Endothelial cell of umbilical vein (primary cell): ENCODE results near the gene EPO.

Experiments
- CTCF ChIP-seq, 2 donors: IDR thresholded peaks; 1 replicate in 1 of 2; 2 replicates in 1 of 2; pipeline ENCODE4 v1.5.1; 2011; ENCODE audit warnings: low read length in 2 of 2, mild to moderate bottlenecking in 2 of 2, moderate library complexity in 2 of 2, control low read depth in 1 of 2, inconsistent platforms in 1 of 2, low read depth in 1 of 2; ENCODE audit not compliant: insufficient read depth in 1 of 2; ENCODE audit errors: extremely low read depth in 1 of 2
- POLR2A ChIP-seq: IDR thresholded peaks from 2 replicates; pipeline ENCODE4 v1.6.1; 2012; ENCODE audit warnings: low read depth, mild to moderate bottlenecking, control low read depth, low read length

GRCh38 chr7:100673942-100674410 is 46.3 kb upstream of the EPO start:
- TF ChIP-seq POLR2A (no peak), CTCF (IDR thresholded peaks at IDR 0.05; ENCODE audit: extremely low read depth in 1 of 2, insufficient read depth in 1 of 2, low read depth in 1 of 2, low read length in 2 of 2) (no peak)
